C4-2B (cell line): Measurements from ENCODE around the gene SIX2.

Source experiments
- H3K27ac ChIP-seq: fragments of 450-650 bp; 2 replicates; pipeline ENCODE4 v1.5.1; 2017
- CTCF ChIP-seq: fragments of 450-650 bp; conservative IDR thresholded peaks from 2 replicates; pipeline ENCODE4 v1.5.1; 2017; ENCODE audit warnings: mild to moderate bottlenecking
- ZFX ChIP-seq: fragments of 450-650 bp; IDR thresholded peaks from 2 replicates; pipeline ENCODE4 v1.6.1; 2017

Gene SIX2

GRCh38 chr2:45000341-45000901 is 8.8 kb downstream of the SIX2 start:
- no peak for TF ChIP-seq ZFX
- no peak for TF ChIP-seq CTCF

GRCh38 chr2:44999540-44999939 is 9.7 kb downstream of the SIX2 start:
- TF ChIP-seq CTCF (no peak), ZFX (no peak)
- no peak overlapping the region for H3K27ac ChIP-seq

More at GRCh38 chr2:45000341-45000901, 8.8 kb downstream of the SIX2 start:
- H3K27ac ChIP-seq = no peak overlapping the region

GRCh38 chr2:44997963-44998362 is 11.3 kb downstream of the SIX2 start:
- no peak for TF ChIP-seq CTCF
- no peak for TF ChIP-seq ZFX

GRCh38 chr2:44996356-44996755 is 12.9 kb downstream of the SIX2 start:
- TF ChIP-seq ZFX = no peak
- no peak for TF ChIP-seq CTCF
- no peak overlapping the region for H3K27ac ChIP-seq

More at GRCh38 chr2:44997963-44998362, 11.3 kb downstream of the SIX2 start:
- no peak overlapping the region for H3K27ac ChIP-seq

GRCh38 chr2:44994377-44994776 is 14.9 kb downstream of the SIX2 start:
- no peak overlapping the region for H3K27ac ChIP-seq
- no peak for TF ChIP-seq ZFX
- no peak for TF ChIP-seq CTCF

- no peak overlapping the region for H3K27ac ChIP-seq
- TF ChIP-seq CTCF = no peak
- TF ChIP-seq ZFX = no peak
These were observed 20.1 kb downstream of the SIX2 start for GRCh38 chr2:44989176-44989575.

GRCh38 chr2:44983836-44984604 is 25.2 kb downstream of the SIX2 start:
- TF ChIP-seq ZFX = no peak
- no peak for TF ChIP-seq CTCF
- H3K27ac ChIP-seq = no peak overlapping the region
